Measurements from ENCODE around the gene CMKLR1.

The CMKLR1 gene

GRCh38 chr12:108297895-108298760 lies 41.0 kb downstream of the CMKLR1 start:
- DNase-seq: no peak

GRCh38 chr12:108297424-108297823 lies 41.7 kb downstream of the CMKLR1 start:
- no peak for DNase-seq

GRCh38 chr12:108296945-108297344 lies 42.2 kb downstream of the CMKLR1 start:
- no peak for DNase-seq

- no peak for DNase-seq
Measured at GRCh38 chr12:108295641-108296040, 43.5 kb downstream of the CMKLR1 start.

- DNase-seq: no peak
Measured at GRCh38 chr12:108289350-108290161, 49.6 kb downstream of the CMKLR1 start.

- DNase-seq: no peak
Measured at GRCh38 chr12:108287227-108287626, 51.9 kb downstream of the CMKLR1 start.

GRCh38 chr12:108285016-108285415 lies 54.1 kb downstream of the CMKLR1 start:
- no peak for DNase-seq

GRCh38 chr12:108284163-108284562 lies 54.9 kb downstream of the CMKLR1 start:
- DNase-seq: no peak

GRCh38 chr12:108282676-108283075 lies 56.4 kb downstream of the CMKLR1 start:
- no peak for DNase-seq

- no peak for DNase-seq
Measured at GRCh38 chr12:108282160-108282559, 57.0 kb downstream of the CMKLR1 start.

- no peak for DNase-seq
Measured at GRCh38 chr12:108277613-108278012, 61.5 kb downstream of the CMKLR1 start.

GRCh38 chr12:108273217-108273616 lies 65.9 kb downstream of the CMKLR1 start:
- DNase-seq: no peak

- no peak for DNase-seq
Measured at GRCh38 chr12:108271951-108272872, 66.9 kb downstream of the CMKLR1 start.

GRCh38 chr12:108270849-108271143 lies 68.3 kb downstream of the CMKLR1 start:
- DNase-seq: no peak

GRCh38 chr12:108270035-108270848 lies 68.9 kb downstream of the CMKLR1 start:
- no peak for DNase-seq

GRCh38 chr12:108269224-108269623 lies 69.9 kb downstream of the CMKLR1 start:
- DNase-seq: no peak

- no peak for DNase-seq
Measured at GRCh38 chr12:108268397-108268796, 70.7 kb downstream of the CMKLR1 start.

GRCh38 chr12:108267450-108267849 lies 71.7 kb downstream of the CMKLR1 start:
- no peak for DNase-seq

GRCh38 chr12:108266131-108266530 lies 73.0 kb downstream of the CMKLR1 start:
- DNase-seq: no peak

- DNase-seq: no peak
Measured at GRCh38 chr12:108265505-108265904, 73.6 kb downstream of the CMKLR1 start.

GRCh38 chr12:108260969-108261368 lies 78.1 kb downstream of the CMKLR1 start:
- no peak for DNase-seq

- no peak for DNase-seq
Measured at GRCh38 chr12:108260039-108260438, 79.1 kb downstream of the CMKLR1 start.

Data from NCI-H1436 (cell line).